Uterus (tissue), 4 donors: ENCODE measurements around the gene HAUS5. TPM values are rescaled to one million over a fixed set of nuclear protein-coding genes. Genes with fewer than 3 reads are reported as not detected.

Source experiments
- DNase-seq, 2 donors: peaks; one replicate each; pipeline ENCODE4 v3.0.0-alpha.2; 2019 to 2020
- H3K27ac ChIP-seq, 2 donors: fragments of 200-600 bp; sonication (generic); 1 replicate in 1 of 2; 2 replicates in 1 of 2; pipeline ENCODE4 v1.5.1; 2016 to 2018
- H3K27me3 ChIP-seq, 2 donors: fragments of 200-600 bp; sonication (generic); one replicate each; pipeline ENCODE4 v1.5.1; 2018 to 2019; ENCODE audit warnings: control low read depth in 1 of 2
- H3K36me3 ChIP-seq, 2 donors: fragments of 200-600 bp; sonication (generic); one replicate each; pipeline ENCODE4 v1.5.1; 2019; ENCODE audit warnings: control low read depth in 1 of 2
- H3K4me1 ChIP-seq, 2 donors: fragments of 200-600 bp; sonication (generic); one replicate each; pipeline ENCODE4 v1.5.1; 2018 to 2019; ENCODE audit warnings: control low read depth in 1 of 2
- H3K4me3 ChIP-seq, 2 donors: fragments of 200-600 bp; sonication (generic); 1 replicate in 1 of 2; 2 replicates in 1 of 2; pipeline ENCODE4 v1.5.1; 2018 to 2019; ENCODE audit warnings: mild to moderate bottlenecking in 1 of 2
- H3K9me3 ChIP-seq, 2 donors: fragments of 200-600 bp; sonication (generic); one replicate each; pipeline ENCODE4 v1.5.1; 2019; ENCODE audit warnings: control low read depth in 1 of 2
- CTCF ChIP-seq, 4 experiments: fragments of 200-600 bp in 2 of 4; fragments of 450-650 bp in 2 of 4; sonication (generic) in 2 of 4; IDR thresholded peaks; one replicate each; pipeline ENCODE4 v1.5.1; 2016 to 2019; ENCODE audit warnings: antibody characterized with exemption in 4 of 4, mild to moderate bottlenecking in 2 of 4, moderate library complexity in 1 of 4
- POLR2A ChIP-seq, 2 donors: fragments of 450-650 bp; IDR thresholded peaks; one replicate each; pipeline ENCODE4 v1.6.1; 2016; ENCODE audit warnings: antibody characterized with exemption in 2 of 2, mild to moderate bottlenecking in 1 of 2, moderate library complexity in 1 of 2
- intact Hi-C: fragments of 100-400 bp; cut with DNase I; formaldehyde crosslinking; loops from one replicate; pipeline ENCODE4 v1.15.1; 2023; ENCODE audit warnings: low total_unique reads
- total RNA-seq, 4 donors: library from RNA; depleted of rRNA in 3 of 4; stranded (reverse); fragments of >200 nt in 3 of 4; gene quantifications; one replicate each; pipeline versions ENCODE4 v1.1.0 to v1.2.4, GENCODE V29; 2014 to 2023
- donor health status: DM: yes; HTN: yes; CAD: no.

The HAUS5 gene
- total RNA-seq, 4 donors from 2014 or later: 6.1 to 37.9 (median 17.7) TPM

- Histone ChIP-seq H3K27me3 (no peaks in the 10 kb centered on the region), H3K4me1 (no peaks in the 10 kb centered on the region), H3K36me3 (no peaks in the 10 kb centered on the region), H3K4me3 (no peak overlapping the region), H3K27ac (no peak overlapping the region), H3K9me3 (no peaks in the 10 kb centered on the region)
- intact Hi-C loops: no loop called here
- TF ChIP-seq POLR2A (IDR thresholded peaks at IDR 0.05): no peak
- no peak for TF ChIP-seq CTCF (IDR thresholded peaks at IDR 0.05)
- no peak for DNase-seq
These were observed 45.8 kb upstream of the HAUS5 start for GRCh38 chr19:35566738-35567137.

DNA sequence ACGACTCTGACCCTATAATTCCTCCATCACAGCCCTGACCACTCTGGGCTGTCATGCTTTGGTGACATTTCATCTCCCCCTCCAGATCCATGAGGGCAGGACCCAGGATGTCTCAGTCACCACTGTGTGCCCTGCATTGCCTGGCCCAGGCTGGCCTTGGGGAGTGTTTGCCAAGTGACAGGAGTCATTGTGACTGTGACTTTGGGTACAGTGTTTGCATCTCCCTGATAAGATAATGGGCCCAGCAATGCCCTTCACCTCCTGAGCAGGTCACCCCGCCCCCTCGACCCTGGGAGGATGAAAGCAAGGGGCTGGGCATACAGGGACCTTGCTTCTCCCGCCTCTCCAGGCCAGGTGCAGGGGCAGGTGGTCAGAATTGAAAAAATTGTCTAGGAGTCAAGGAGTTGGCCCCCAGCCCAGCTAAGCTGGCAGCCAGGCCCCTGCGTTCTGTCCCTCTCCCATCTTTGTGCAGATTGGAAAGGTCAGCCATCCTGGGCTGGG is 43.2 kb upstream of the HAUS5 start:
- Histone ChIP-seq H3K27ac (no peak overlapping the region), H3K4me1 (no peaks in the 10 kb centered on the region), H3K36me3 (no peaks in the 10 kb centered on the region), H3K4me3 (no peak overlapping the region), H3K27me3 (no peaks in the 10 kb centered on the region), H3K9me3 (no peaks in the 10 kb centered on the region)
- no peak for DNase-seq
- intact Hi-C loops: no loop called here
- TF ChIP-seq CTCF (IDR thresholded peaks at IDR 0.05) (no peak), POLR2A (IDR thresholded peaks at IDR 0.05) (no peak)

DNA sequence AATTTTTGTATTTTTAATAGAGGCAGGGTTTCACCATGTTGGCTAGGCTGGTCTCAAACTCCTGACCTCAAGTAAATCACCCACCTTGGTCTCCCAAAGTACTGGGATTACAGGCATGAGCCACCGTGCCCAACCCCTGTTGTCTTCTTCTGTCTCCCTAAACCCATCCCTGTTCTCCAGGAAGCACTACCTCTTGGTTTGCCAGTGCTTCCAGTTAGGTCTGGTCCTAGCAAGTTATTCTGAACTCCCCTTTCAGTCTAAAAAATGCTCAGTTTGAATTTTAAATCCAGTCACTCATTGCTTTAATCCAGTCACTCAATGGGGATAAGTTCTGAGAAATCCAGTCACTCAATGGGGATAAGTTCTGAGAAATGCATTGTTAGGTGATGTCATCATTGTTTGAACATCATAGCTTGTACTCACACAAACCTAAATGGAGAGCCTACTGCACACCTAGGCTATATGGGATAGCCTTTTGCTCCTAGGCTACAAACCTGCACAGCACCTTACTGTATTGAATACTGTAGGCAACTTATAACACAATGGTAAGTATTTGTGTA is 41.0 kb upstream of the HAUS5 start:
- TF ChIP-seq CTCF (IDR thresholded peaks at IDR 0.05): no peak
- no peak for TF ChIP-seq POLR2A (IDR thresholded peaks at IDR 0.05)

GRCh38 chr19:35577918-35578317 is 34.6 kb upstream of the HAUS5 start:
- intact Hi-C loops: no loop called here

More for the DNA sequence above, 41.0 kb upstream of the HAUS5 start:
- H3K36me3 ChIP-seq: no peaks in the 10 kb centered on the region
- no peak overlapping the region for H3K27ac ChIP-seq
- H3K4me3 ChIP-seq: no peak overlapping the region
- no peaks in the 10 kb centered on the region for H3K4me1 ChIP-seq
- DNase-seq: no peak
- intact Hi-C loops: no loop called here
- H3K9me3 ChIP-seq: no peaks in the 10 kb centered on the region
- no peaks in the 10 kb centered on the region for H3K27me3 ChIP-seq

More at GRCh38 chr19:35577918-35578317, 34.6 kb upstream of the HAUS5 start:
- H3K9me3 ChIP-seq: peaks cover 0 to 3% of the 10 kb centered on the region in 2 donors
- H3K27ac ChIP-seq: no peak overlapping the region
- no peaks in the 10 kb centered on the region for H3K27me3 ChIP-seq
- H3K36me3 ChIP-seq: no peaks in the 10 kb centered on the region
- no peaks in the 10 kb centered on the region for H3K4me1 ChIP-seq
- DNase-seq: no peak
- no peak overlapping the region for H3K4me3 ChIP-seq
- TF ChIP-seq POLR2A (IDR thresholded peaks at IDR 0.05) (no peak), CTCF (IDR thresholded peaks at IDR 0.05) (no peak)
